SJSA1 (cell line): ENCODE measurements around the gene DDOST. TPM values are rescaled to one million over a fixed set of nuclear protein-coding genes. Genes with fewer than 3 reads are reported as not detected.

Experiments
- DNase-seq, 2 experiments: peaks; one replicate each; pipeline ENCODE4 v3.0.0-alpha.2; 2015 to 2020; ENCODE audit warnings: low spot score in 2 of 2, low read depth in 1 of 2
- H3K27ac ChIP-seq: fragments of 250-450 bp; sonication (Bioruptor Pico); 2 replicates; pipeline ENCODE4 v1.5.1; 2020; ENCODE audit warnings: mild to moderate bottlenecking, moderate library complexity
- H3K27me3 ChIP-seq: fragments of 250-450 bp; sonication (Bioruptor Pico); replicated peaks from 2 replicates; pipeline ENCODE4 v1.5.1; 2020; ENCODE audit warnings: mild to moderate bottlenecking, moderate library complexity
- H3K36me3 ChIP-seq: fragments of 250-450 bp; sonication (Bioruptor Pico); 2 replicates; pipeline ENCODE4 v1.5.1; 2020; ENCODE audit warnings: mild to moderate bottlenecking
- H3K4me1 ChIP-seq: fragments of 250-450 bp; sonication (Bioruptor Pico); replicated peaks from 2 replicates; pipeline ENCODE4 v1.6.1; 2021; ENCODE audit warnings: mild to moderate bottlenecking
- H3K4me3 ChIP-seq: fragments of 250-450 bp; sonication (Bioruptor Pico); 2 replicates; pipeline ENCODE4 v1.5.1; 2020; ENCODE audit warnings: mild to moderate bottlenecking
- H3K9me3 ChIP-seq: fragments of 250-450 bp; sonication (Bioruptor Pico); replicated peaks from 2 replicates; pipeline ENCODE4 v1.5.1; 2020; ENCODE audit warnings: mild to moderate bottlenecking
- total RNA-seq: library from RNA; depleted of rRNA; stranded (reverse); fragments of >200 nt; shearing (Covaris generic); gene quantifications from 2 replicates; pipeline ENCODE4 v1.2.3, GENCODE V29; 2014

The DDOST gene
- total RNA-seq, 1 experiment from 2014 or later: 352 TPM

DNA sequence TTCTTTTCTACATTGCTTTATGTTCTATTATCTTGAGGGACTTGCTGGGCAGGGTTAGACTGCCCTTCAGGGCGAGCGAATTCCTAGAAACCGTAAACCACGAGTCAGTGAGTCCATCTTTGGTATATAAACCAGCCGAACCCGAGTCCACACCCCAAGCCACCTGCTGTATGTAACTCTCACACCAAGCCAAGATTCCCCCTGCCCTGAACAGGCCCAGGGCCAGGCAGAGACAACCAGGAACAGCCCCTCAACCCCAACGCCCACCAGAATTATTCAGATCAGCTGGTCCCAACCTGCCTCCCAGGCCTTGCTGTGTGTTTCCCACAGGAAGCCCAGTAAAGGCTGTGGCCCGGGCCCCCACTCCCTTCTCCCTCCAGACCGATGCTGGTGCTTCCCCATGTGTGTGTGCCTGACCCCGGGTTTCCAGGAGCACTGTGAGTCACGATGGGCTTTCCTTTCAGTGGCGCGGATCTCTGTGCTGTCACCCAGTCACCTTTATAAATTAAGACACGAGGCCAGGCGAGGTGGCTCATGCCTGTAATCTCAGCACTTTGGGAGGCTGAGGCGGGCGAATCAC lies 39.6 kb upstream of the DDOST start:
- Histone ChIP-seq H3K4me3 (no peak overlapping the region), H3K9me3 (no peaks in the 10 kb centered on the region), H3K36me3 (no peaks in the 10 kb centered on the region), H3K27ac (no peak overlapping the region), H3K4me1 (peaks cover 50% of the 10 kb centered on the region), H3K27me3 (no peaks in the 10 kb centered on the region)
- no peak for DNase-seq

DNA sequence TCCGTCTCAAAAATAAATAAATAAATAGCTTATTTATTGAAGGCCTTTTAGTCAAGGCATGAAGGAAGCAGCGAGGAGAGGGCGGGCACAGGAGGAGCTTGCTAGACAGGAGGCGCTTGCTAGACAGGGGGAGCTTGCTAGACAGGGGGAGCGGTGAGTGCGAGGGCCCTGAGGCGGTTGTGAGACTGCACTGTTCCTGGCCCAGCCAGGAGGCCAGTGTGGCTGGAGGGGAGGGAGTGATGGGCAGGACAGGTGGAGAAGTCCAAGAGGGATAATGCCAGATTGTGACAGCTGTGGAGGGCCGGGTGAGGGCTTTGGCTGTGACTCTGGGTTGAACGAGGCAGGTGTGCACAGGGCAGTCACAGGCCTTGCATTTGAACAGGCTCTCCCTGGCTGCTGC lies 38.4 kb upstream of the DDOST start:
- Histone ChIP-seq H3K4me3 (no peak overlapping the region), H3K27me3 (no peaks in the 10 kb centered on the region), H3K36me3 (no peaks in the 10 kb centered on the region), H3K27ac (peak overlapping the region; percentile 90), H3K4me1 (peaks cover 44% of the 10 kb centered on the region), H3K9me3 (no peaks in the 10 kb centered on the region)
- DNase-seq: no peak

DNA sequence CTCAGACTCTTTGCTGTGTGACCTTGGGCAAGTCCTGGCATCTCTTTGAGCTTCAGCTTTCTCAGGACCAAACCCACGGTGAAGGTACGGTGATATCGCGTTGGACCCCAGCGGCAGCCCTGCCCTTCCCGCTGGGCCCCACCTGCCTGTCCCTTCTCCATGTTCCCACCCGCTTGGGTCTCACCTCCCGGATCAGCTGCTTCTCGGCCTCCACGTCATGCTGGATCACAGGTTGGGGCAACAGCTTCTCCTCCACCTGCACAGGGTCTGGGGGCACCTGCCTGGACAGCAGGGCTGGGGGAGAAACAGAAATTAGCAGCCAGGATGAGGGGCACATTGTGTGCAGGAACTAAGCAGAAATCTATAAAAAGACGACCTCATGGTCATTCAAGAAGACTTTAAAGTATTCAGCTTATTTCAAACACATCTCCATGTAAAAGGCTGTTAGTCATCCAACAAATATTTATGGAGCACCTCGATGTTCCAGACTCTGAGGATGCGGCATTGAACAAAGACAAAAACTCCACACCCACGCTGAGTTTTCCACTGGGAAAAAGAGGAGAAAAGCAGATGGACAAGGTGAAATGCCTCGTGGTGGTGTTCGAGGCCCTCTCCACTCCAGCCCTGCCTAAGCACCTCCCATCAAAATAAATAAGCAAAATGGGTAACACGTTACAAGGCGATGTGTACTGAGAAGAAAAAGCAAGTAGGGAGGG lies 37.2 kb upstream of the DDOST start:
- Histone ChIP-seq H3K36me3 (no peaks in the 10 kb centered on the region), H3K9me3 (no peaks in the 10 kb centered on the region), H3K4me3 (no peak overlapping the region), H3K27ac (peak overlapping the region; percentile 90), H3K27me3 (no peaks in the 10 kb centered on the region), H3K4me1 (peaks cover 44% of the 10 kb centered on the region)
- DNase-seq: peak; percentile 73 to 89

DNA sequence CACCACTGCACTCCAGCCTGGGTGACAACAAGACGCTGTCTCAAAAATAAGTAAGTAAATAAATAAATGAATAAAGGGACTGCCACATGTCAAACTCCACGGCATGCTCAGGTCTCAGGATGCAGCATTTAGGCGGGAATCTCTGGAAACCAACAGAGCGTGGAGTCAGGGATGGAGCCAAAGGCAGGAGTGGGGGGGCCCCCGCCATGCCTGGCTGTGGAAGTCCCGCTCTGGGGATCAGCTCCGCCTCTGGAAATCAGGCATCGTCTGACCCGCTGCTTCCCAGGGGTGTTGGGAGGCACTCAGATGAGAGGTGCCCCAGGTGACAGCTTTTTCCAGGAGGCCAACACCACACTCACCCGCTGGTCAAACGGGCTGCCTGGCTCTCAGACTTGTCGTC lies 36.4 kb upstream of the DDOST start:
- Histone ChIP-seq H3K4me3 (no peak overlapping the region), H3K27ac (peak overlapping the region; percentile 90), H3K9me3 (no peaks in the 10 kb centered on the region), H3K36me3 (no peaks in the 10 kb centered on the region), H3K4me1 (peaks cover 44% of the 10 kb centered on the region), H3K27me3 (no peaks in the 10 kb centered on the region)
- DNase-seq: no peak

DNA sequence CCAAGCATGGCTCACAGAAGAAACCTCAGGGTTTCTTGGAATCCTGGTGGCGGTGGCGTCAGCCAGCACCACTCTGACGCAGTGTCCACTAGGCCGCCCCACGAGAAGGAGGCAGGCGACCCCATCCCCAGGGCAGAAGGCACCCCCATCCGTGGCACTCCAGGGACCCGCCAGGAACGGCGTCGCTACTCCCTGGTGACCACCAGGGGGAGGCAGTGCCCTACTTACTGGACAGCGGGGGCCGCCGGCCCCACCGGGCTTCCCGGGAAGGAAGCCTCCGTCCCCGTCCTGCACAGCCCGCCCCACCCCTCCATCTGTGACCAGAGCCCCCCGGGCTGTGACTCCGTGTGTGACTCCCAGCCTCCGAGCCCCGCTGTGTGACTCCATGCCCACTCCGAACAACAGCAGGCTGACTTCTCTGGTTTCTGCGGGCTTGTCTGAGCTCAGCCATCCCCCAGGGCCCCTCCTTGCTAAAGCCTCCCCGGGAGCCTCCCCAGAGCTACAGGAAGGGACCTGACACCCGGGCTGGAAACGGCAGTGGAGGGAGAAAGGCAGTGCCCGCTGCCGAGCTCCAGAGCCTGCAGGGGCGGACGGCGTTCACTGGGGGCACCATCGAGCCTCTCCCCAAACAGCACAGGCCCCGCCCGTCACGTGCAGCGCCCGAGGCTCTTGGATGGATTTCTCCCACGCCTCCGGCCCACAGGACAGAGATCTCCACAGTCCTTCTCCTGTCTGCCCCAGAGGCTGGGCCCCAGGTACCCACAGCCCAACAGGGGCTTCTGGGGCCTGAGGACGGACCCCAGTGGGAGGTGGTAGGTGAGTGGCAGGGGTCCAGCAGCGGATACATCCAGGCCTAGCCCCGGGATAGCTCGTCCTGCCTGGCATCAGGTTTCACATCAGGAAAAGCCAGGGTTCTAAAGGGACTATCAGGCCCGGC lies 35.5 kb upstream of the DDOST start:
- H3K36me3 ChIP-seq: no peaks in the 10 kb centered on the region
- DNase-seq: peak; percentile 93 to 96

DNA sequence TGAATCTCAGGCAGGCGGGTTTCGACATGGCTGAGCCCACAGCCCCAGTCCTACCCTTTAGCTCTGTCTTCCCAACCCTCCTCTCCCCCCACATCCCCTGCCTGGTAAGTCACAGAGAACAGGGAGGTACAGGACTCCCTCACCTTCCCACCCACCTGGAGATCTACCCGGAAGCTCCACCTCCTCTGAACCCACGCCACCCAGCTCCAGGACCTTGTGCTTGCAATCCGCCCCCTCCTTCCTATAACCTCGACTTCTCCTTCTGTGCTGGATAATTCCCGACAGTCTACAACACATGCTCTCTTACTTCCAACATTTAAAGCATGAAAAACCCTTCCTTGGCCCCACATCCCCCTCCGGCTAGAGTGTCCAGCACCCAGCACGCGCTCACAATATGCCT lies 34.3 kb upstream of the DDOST start:
- H3K9me3 ChIP-seq: no peaks in the 10 kb centered on the region
- no peaks in the 10 kb centered on the region for H3K36me3 ChIP-seq
- H3K27ac ChIP-seq: no peak overlapping the region
- peaks cover 40% of the 10 kb centered on the region for H3K4me1 ChIP-seq
- no peak overlapping the region for H3K4me3 ChIP-seq
- DNase-seq: no peak
- no peaks in the 10 kb centered on the region for H3K27me3 ChIP-seq

More for the DNA sequence above, 35.5 kb upstream of the DDOST start:
- Histone ChIP-seq H3K27me3 (no peaks in the 10 kb centered on the region), H3K27ac (peak overlapping the region; percentile 90), H3K4me1 (peaks cover 44% of the 10 kb centered on the region), H3K9me3 (no peaks in the 10 kb centered on the region), H3K4me3 (peak overlapping the region; percentile 42)

DNA sequence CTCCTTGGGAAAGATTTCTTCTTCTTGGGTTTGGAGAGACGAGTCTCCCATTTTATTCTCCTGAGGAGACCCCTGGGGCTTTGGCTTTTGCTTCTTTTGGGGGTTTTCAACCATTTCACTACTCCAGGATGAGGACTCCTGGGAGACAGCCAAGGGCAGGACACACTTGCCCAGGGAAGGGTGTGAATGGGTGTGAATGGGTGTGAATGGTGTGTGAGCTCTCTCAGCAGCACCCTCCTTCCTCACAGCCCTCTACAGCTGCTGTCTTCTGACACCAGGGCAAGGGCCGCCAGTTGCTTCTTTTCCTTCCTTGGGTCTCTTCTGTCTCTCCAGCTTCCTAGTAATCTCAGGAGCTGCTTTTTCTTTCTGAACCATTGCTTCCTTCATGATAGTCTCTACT lies 32.5 kb upstream of the DDOST start:
- peaks cover 28% of the 10 kb centered on the region for H3K4me1 ChIP-seq
- 0 out of 2 replicates have a peak, but pooled peaks cover 2% of the 10 kb centered on the region for H3K36me3 ChIP-seq
- no peaks in the 10 kb centered on the region for H3K9me3 ChIP-seq
- H3K27ac ChIP-seq: no peak overlapping the region
- DNase-seq: no peak
- H3K27me3 ChIP-seq: no peaks in the 10 kb centered on the region
- H3K4me3 ChIP-seq: no peak overlapping the region

DNA sequence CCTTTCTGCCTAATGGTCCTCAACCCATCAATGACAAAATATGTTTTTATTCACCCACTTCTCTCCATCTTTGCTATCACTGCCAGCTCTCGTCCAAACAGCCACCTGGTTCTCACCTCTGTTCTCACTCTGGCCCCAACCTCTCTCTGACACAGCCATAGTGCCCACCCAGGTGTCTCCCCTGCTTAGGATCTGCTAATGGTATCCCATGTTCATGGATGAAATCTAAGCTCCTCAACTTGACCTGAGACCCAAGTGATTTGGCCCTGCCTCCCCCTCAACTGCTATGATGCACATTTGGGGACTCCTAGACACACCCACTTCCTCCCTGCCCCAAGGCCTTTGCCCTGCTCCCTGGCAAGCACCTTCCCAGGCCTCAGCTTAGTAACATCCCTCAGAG lies 30.7 kb upstream of the DDOST start:
- H3K4me3 ChIP-seq: no peak overlapping the region
- no peak for DNase-seq
- H3K36me3 ChIP-seq: 0 out of 2 replicates have a peak, but pooled peaks cover 2% of the 10 kb centered on the region
- no peaks in the 10 kb centered on the region for H3K27me3 ChIP-seq
- no peaks in the 10 kb centered on the region for H3K9me3 ChIP-seq
- no peak overlapping the region for H3K27ac ChIP-seq
- H3K4me1 ChIP-seq: peaks cover 10% of the 10 kb centered on the region

DNA sequence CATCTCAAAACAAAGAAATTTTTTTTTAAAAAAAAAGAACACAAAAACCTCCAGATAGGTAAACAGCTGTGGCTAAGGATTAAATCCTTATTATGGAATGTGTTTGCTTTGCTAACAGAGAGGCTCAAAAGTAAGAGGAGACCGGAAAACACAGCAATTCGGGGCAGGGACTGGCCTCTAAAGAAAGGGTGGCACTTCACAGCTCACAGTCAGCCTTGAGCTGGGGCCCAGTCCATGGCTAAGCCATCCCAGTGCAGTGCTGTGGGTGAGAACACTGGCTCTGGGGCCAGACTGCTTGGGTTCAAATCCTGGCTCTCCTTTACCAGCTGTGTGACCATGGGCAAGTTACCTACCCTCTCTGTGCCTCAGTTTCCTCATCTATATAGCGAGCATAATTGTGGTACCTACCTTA lies 28.5 kb upstream of the DDOST start:
- H3K4me1 ChIP-seq: no peaks in the 10 kb centered on the region
- no peak overlapping the region for H3K4me3 ChIP-seq
- H3K27ac ChIP-seq: no peak overlapping the region
- no peaks in the 10 kb centered on the region for H3K27me3 ChIP-seq
- H3K9me3 ChIP-seq: no peaks in the 10 kb centered on the region
- 0 out of 2 replicates have a peak, but pooled peaks cover 2% of the 10 kb centered on the region for H3K36me3 ChIP-seq
- no peak for DNase-seq

DNA sequence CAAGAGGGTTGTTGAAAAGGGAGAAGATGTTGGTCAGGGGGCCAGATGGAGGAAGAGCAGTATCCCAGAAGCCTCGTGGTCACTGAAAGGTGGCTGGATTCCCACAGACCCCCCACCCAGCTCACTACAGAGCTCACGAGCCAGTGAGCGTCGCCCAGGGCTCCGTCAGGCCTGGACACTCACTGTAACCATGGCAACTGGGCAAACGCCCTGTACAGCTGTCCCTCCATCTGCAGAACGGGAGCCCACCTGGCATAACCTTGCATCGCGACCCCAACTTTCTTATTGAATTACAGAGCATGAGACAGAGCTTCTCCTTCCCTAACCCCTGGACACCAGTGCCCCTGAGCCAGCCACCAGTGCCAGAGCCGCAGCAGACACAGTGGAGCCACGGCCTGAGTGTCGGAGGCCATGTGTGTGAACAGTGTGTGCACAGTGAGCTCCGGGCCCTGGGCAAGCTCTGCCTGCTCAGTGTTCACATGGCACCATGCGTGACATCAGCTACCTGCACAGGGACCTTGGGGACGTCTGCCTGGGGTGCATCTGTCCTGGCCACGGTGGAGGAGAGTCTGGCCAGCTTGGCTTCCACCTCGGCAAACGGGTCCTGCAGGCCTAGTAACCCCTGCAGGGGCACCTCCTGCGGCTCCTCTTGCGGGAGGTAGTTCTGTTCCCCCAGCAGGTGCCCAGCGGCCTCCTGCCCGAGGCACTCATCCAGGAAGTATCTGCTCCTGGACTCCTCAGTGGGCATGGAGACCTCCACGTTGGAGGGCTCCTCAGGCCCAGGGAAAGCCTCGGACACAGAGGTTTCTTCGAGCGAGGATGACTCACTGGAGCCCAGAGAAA lies 25.9 kb upstream of the DDOST start:
- H3K4me1 ChIP-seq: no peaks in the 10 kb centered on the region
- no peaks in the 10 kb centered on the region for H3K27me3 ChIP-seq
- 0 out of 2 replicates have a peak, but pooled peaks cover 2% of the 10 kb centered on the region for H3K36me3 ChIP-seq
- H3K9me3 ChIP-seq: no peaks in the 10 kb centered on the region
- no peak overlapping the region for H3K4me3 ChIP-seq
- H3K27ac ChIP-seq: no peak overlapping the region
- no peak for DNase-seq

DNA sequence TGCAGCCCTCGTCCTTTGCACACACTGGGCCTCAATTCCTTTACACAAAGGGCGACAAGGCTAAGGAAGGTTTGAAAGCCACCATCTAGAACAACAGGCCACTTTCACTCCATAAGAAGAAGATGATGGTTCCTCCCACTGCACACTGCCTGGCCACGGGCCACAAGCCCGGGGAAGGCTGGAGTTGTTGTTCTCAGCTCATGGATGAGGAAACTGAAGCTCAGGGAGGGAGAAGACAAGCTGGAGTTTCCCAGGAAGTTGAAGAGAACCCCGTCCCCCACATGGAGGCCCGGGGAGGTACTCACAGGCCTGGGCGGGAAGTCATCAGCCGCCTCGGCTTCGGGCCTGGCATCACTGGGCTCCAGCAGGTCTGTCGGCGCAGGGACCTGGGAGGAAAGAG lies 24.6 kb upstream of the DDOST start:
- Histone ChIP-seq H3K27me3 (no peaks in the 10 kb centered on the region), H3K36me3 (0 out of 2 replicates have a peak, but pooled peaks cover 2% of the 10 kb centered on the region), H3K9me3 (no peaks in the 10 kb centered on the region), H3K4me3 (no peak overlapping the region), H3K27ac (no peak overlapping the region), H3K4me1 (no peaks in the 10 kb centered on the region)
- no peak for DNase-seq

DNA sequence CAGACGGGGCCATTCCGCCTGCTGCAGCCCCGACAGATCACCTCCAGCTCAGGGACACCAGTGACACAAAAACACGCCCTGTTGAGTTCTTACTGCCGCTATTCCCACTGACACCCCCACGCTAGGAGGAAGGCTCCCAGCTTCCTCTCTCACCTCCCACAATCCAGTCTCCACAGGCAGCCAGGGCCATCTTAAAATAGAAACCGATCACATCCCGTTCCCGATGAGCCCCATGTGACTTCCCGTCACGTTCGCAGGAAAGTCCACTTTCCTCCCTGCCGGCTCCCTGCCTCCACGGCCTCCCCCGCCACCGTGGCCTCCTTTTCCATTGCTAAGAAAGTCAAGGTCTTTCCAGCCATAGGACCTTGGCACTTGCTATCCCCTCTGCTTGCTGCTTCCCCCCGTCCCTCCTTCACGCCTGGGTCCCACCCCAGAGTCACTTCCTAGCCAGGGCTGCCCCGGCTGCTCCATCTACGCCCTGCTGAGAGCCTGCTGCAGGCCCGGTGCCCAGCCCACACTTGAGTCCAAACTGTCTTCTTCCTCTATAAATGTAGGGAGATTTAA lies 24.0 kb upstream of the DDOST start:
- H3K4me3 ChIP-seq: no peak overlapping the region
- H3K4me1 ChIP-seq: no peaks in the 10 kb centered on the region
- H3K9me3 ChIP-seq: no peaks in the 10 kb centered on the region
- H3K27ac ChIP-seq: no peak overlapping the region
- no peaks in the 10 kb centered on the region for H3K27me3 ChIP-seq
- H3K36me3 ChIP-seq: 0 out of 2 replicates have a peak, but pooled peaks cover 2% of the 10 kb centered on the region
- DNase-seq: no peak

DNA sequence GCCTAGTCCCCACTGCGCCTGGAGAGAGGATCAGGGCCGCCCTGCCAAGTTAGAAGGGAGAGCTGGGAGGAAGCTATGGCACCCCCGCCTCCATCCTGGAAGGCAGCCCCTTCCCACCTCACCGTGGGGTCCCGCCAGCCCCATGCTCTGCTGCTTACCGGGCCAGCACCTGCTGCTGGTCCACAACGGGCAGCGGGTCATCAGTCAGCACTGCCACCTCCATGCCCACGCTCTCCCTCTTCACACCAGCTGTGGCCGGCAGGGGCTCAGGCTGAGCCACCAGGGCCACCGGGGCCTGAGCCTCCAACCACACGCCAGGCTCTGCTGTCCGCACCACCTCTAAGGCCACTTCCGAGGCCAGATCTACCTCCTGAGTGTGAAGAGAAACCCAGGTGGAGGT lies 23.5 kb upstream of the DDOST start:
- Histone ChIP-seq H3K36me3 (0 out of 2 replicates have a peak, but pooled peaks cover 2% of the 10 kb centered on the region), H3K27ac (no peak overlapping the region), H3K9me3 (no peaks in the 10 kb centered on the region), H3K4me1 (no peaks in the 10 kb centered on the region), H3K4me3 (no peak overlapping the region), H3K27me3 (no peaks in the 10 kb centered on the region)
- no peak for DNase-seq
